Fibroblast of skin of scalp (primary cell): ENCODE results near the gene CTRL. TPM values are rescaled to one million over a fixed set of nuclear protein-coding genes. Genes with fewer than 3 reads are reported as not detected.
"Not testable (repeated sequence)": the region's sequence is repeated elsewhere in the genome, so short reads cannot be mapped to it uniquely, and the experiment has no call there.

Source experiments
- DNase-seq: peaks from one replicate; pipeline ENCODE4 v3.0.0-alpha.2; 2013
- polyA plus RNA-seq, 2 experiments: library from polyadenylated mRNA; unstranded; fragments of 120-200 nt; gene quantifications; one replicate each; pipeline ENCODE4 v1.2.1, GENCODE V29; 2013; ENCODE audit not compliant: insufficient read length in 2 of 2

The CTRL gene
- 2.7 TPM for polyA plus RNA-seq (2013, experiment 1 of 2; ENCODE audit: insufficient read length)
- polyA plus RNA-seq (2013, experiment 2 of 2; ENCODE audit: insufficient read length), result 6.6 TPM

DNA sequence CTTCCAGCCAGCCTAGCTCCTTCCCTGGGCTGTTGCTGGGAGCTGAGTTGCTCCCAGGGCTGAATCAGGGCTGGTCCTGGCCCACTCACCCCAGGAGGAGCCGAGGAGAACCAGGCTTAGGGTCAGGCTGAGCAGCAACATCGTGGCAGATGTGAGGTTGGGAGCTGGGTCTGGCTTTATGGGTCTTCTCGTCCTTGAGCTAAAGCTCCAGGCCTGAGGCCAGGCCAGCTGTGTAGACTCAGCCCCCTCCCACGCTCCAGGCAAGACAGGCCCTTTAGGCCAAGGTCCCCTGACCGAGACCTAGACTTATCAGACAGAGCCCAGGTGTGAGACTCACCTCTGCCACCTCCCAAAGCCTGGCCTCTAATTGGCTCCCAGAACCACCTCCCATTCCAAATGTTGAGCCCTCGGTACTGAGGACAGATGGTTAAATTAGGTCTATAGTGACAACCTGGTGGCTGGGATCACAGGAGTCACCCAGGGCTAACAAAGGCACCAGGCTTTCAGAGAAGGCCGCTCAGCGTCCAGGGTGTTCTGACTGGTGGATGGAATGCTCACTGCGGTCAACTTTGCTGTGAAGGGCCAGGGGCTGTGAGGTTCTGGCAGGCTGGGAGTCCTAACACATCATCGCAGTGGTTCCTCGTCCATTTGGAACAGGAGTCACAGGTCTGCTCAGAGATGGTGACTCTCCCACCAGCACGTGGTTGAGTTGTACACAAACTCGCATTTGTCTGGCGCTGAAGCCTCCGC is at the start of gene CTRL:
TSS of gene CTRL (minus strand) at position 151 of the 750 bp plus-strand sequence. CDS start at position 141, 10 bp downstream.
- DNase-seq, result no peak

DNA sequence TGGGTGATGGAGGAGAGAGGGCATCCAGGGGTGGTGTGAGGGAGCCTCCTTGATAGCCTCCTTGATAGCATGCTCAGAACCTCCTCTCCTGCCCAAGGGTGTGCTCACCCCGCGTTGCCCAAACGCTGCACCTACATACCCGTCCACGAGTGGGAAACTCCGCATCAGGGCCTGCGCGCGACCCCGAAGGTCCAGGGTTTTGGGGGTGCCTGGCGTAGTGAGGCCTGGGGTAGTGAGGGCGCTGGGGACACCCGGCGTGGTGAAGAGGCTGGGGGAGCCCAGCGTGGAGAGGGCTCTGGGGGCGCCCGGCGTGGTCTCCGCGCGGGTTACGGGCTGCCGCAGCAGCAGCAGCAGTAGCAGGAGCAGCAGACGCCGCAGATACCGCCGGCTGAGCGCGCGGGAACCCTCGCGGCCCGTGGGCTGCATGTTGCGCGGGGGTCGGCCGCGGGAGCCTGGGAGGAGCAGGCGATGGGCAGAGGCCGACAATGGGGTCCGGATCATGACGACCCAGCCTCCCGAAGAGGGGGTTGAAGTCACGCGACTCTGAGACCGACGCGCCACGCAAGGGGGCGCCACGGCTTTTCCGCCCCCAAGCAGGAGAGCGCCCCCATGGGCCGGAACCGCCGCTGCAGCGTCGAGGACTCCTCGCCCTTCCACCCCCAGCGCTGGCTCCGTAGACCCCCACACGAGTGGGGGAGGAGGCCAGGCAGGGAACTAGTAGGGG is 48.5 kb upstream of the CTRL start, which contains the start of gene DPEP3:
TSS of gene DPEP3 (minus strand) at position 545 of the 724 bp plus-strand sequence. CDS start at position 426, 119 bp downstream.
- no peak for DNase-seq

DNA sequence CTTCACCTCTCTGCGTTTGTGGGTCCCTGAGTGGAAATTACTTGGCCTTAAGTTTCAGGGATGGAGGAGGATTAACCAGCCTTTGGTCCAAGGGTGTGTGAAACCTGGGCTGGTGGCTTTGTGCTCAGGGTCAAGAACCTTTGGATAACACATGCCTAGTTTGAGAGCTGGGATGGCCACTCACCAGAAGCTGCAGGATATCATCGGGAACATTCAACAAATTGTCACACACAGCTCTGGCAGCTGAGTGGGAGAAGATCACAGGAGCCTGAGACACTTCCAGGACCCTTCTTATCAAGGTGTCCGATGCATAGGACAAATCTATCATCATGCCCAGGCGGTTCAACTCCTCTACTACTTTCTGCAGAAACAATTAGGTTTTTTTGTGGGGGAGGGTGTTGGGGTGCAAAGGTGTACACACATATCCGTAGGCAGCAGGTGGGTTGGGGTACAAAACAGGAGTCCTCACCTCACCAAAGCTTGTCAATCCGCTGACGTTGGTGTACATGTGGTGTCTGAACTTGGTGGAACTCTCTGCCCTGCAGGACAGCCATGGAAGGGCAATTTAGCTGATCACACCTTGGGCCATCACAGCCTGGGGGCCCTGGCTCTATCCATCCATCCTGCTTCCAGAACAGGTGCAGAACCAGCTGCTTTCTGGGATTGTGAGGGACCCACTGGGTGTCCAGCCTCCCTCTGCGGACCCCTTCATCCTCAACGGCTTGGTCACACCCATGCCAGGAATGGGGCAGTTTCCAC is 46.0 kb upstream of the CTRL start:
- DNase-seq, result no peak

DNA sequence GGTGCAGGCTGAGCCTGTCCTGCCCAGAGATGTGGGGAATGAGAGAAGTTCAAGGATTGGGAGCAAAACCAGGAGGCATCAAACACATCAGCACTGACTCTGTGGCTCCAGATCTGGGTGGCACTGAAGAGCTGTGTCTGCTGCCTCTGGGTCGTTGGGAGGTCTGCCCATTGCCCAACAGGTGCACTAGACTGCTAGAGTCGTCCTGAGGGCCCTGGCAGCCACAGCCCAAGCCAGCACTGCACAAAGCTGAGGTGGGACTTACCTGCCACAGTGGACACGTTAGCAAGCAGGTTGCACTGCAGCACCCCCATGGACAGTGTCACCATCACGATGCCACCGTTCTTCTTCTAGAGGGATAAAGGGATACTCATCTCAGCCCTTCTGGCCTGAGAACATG is 45.3 kb upstream of the CTRL start:
- DNase-seq, result no peak

DNA sequence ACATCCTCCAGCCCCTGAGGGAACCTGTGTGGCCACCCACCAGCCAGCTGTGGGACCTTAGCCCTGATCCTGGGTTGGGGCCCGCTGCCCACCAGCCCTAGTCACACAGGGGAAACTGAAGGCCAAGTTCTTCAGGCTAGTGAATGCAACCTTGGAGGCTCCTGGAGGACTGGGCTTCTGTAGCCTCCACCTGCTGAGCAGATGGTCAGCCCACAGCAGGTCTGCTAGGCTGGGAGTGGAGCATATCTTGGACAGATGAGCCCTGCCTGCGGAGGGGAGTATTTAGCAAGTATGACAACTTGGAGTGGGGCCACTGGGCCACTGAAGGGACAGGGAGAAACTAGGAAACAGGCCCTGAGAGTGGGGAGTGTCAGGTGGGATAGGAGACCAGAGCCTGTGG is 44.5 kb upstream of the CTRL start:
- no peak for DNase-seq

DNA sequence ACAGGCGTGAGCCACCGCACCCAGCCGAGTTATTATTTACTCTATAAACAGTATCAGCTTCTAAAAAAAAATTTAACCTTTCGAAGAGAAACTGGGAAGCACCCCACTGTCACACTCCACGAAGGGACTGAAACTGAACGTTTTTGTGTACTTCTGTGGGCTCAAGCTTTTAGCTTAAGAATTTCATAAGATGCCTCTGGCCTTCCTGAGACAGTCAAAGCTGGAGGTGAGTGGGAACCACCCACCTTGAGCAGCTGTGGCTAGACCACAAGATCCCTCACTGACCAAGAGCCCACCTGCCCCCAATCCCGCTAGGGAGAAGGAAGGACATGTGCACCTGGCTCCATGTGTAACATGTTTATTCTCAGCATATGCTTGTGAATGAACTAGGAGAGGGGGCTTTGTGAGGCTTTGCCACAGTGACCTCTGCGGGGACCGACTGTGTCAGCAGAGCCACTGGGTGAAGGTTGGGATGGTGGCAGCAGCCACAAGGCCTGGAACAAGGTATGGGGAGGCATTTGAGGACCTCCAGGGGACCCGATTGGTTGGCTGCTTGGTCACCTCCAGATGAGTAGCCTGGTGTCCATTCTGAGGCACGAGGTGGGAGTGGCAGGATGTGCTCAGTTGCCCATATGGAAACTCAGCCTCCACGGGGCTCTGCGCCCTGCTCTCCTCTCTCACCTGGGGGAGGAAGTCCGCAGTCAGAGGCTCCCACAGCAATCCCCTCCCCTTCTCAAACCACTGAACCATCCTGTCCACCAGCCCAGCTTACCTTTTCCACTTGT is 43.9 kb upstream of the CTRL start:
- DNase-seq, result no peak

DNA sequence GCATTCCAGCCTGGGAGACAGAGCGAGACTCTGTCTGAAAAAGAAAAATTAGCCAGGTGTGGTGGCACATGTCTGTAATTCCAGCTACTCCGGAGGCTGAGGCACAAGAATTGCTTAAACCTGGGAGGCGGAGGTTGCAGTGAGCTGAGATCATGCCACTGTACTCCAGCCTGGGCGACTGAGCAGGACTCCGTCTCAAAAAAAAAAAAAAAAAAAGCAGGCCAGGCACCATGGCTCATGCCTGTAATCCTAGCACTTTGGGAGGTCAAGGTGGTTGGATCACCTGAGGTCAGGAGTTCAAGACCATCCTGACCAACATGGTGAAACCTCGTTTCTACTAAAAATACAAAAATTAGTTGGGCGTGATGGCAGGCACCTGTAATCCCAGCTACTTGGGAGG is 40.6 kb upstream of the CTRL start:
- not testable (repeated sequence) for DNase-seq

DNA sequence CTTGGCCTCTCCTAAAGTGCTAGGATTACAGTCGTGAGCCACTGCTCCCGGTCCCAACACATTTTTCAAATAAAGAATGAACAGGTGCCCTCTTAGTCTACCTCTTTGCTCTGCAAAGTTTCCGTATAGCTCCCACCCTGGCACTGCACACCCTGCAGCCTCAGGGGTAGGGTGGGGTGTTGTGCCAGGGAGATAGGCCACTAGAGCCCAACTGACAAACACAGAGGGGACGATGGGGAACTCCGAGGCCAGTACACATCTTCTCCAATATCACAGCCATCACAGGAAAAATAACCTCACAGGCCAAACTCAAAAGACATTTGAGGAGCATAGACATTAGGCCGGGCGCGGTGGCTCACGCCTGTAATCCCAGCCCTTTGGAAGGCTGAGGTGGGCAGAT is 39.4 kb upstream of the CTRL start:
- DNase-seq, result no peak

DNA sequence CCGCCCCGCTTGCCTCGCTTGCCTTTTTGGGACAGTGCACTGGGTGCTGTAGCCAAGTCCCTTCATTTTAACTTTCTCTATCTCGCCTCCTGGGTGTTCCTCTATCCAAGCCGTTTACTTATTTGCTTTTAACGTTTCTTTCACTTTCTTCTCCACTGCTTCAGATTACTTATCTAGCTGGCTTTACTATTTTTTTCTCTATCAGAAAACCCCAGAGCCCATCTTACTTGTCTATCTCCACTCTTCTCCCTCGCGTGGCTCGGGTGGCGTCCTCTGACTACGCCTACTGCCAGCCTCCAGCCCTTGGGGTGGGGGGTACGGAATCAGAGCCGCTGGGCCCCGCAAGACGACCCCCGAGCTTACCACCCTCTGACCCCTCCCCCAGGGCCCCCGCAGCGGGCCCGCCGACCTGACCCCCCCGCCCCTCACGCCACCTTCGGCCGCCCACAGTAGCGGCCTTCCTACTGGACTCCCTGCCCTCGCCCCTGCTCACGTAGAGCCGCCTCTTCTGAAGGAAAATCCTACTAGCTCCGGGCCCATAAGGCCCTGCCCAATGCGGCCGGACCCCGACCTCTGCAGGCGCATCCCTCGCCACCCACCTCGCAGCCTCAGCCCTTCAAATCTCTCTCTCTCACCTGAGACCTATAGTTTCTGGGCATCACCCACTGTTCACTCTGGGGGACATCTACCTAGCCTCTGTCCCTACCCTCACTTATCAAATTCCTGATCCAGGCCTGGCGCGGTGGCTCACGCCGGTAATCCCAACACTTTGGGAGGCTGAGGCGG is 37.8 kb upstream of the CTRL start:
- no peak for DNase-seq

DNA sequence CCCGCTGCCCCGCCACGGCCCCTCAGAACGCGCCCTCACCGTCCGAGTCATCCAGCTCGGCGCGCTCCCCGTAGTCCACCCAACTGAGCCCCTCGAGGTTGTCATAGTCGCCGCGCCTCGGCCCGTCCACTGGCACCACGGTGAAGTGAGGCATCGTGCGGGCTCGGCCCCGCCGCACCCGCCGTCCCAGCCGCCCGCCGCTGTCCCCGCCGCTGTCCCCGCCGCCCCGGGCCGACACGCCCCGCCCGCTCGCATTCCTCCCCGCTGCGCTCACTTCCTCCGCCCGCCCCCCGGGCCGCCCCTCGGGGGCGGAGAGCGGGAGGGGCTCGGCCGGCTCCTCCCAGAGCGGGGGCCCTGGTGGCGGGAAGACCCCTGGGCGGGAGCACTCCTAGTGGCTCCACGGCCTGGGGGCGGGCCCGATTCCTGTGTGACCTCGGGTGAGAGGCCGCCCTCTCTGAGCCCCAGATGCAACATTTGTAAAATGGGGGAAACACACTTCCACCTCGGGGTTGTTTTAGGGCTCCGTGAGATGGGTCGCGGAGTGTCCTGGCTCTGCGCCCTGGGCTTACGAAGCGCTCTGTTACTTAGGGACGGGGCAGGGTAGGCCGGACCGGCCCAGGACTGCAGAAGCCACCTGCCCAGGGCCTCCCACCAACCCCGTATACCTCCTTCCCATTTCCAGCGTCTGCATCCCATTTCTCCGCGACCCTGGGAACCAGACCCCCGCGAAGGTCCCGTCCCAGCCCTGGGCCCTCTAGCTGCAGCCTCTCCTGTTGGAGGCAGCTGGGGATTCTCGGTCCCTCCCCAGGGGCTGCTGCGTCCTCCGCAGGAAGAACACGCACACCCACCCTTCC is 37.0 kb upstream of the CTRL start, which contains the start of gene SLC12A4:
TSS of gene SLC12A4 (minus strand) at position 238 of the 854 bp plus-strand sequence. CDS start at position 154, 84 bp downstream.
- DNase-seq, result peak; percentile 90

DNA sequence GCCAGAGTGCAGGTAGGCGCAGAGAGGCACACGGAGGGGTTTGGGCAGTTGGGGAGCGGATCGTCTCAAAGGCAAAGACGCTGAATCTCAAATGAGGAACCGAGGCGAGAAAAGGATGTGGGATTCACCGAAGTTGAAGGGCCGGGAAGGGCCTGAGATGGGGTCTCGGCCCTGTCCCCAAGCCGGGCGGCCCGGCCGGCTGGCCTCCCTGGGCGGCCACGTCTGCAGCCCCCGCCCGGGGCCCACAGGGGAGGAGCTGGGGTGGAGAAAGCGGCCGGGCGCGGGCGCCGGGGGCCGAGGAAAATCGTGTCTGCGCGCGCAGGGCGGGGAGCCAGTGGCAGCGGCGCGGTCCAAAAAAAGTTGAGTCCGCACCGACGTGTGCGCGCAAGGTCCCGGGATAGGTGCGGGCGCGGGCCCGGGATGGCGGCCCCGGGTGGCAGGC is 36.3 kb upstream of the CTRL start:
- peak; percentile 41 for DNase-seq

DNA sequence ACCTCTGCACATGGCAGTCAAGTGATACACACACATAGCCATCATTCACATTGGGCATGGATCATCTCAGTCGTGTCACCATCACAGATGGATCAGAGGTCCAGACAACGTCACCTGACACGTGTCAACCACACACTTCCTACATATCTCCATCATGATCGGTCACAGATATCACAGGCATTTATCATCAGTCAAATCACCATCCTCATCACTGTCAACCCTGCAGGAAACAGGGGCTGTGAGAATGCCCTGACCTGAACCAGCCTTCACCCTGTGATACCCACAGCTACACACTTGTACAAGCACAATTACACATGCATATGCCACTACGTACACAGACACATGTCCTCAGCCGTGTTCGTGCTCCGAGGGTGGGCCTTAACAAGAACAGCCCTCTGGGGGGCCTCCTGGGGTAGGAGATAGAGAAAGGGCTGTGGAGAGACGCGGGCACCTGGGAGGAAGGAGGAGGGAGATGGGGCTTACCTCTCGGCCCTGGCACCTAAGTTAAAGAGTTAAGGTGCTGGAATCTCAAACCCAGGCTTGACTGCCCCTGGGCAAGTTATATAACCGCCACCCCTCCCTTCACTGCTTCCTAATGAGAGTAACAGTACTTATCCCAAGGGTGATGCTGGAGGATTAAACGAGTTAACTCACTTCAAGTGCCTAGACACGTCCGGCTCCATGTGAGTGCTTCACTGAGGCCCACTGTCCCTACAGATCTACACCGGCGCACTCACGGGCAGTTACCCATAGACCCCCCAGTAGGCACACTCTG is 35.7 kb upstream of the CTRL start:
- peak; percentile 22 for DNase-seq

DNA sequence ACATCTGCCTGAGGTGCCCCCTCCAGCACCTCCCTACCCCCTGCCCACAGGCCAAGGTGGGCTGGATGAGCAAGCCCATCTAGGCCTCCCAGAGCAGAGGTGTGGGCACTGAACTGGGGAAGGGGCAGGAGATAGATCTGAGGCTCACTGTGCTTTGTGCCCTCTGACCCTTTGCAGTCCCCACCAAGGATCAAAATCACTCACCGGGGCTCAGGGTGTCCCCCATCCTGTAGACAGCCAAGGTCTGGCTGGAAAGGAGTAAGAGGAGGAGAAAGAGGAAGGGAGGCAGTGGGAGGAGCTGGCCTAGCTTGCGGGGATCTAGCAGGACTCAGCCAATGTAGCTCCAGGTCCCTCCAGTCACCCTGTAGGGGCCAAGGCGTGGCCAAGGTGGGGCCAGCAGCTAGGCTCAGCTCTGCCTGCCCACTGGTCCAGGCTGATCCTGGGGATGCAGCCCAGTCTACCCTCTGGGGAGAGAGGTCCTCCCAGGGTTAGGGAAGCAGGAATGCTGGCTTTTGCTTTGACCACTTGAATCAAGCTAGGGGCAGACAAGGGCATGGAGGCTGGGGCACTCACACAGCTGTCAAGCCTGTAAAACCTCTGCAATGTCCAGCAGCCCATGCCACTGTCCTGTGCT is 35.0 kb upstream of the CTRL start:
- DNase-seq, result peak; percentile 15

DNA sequence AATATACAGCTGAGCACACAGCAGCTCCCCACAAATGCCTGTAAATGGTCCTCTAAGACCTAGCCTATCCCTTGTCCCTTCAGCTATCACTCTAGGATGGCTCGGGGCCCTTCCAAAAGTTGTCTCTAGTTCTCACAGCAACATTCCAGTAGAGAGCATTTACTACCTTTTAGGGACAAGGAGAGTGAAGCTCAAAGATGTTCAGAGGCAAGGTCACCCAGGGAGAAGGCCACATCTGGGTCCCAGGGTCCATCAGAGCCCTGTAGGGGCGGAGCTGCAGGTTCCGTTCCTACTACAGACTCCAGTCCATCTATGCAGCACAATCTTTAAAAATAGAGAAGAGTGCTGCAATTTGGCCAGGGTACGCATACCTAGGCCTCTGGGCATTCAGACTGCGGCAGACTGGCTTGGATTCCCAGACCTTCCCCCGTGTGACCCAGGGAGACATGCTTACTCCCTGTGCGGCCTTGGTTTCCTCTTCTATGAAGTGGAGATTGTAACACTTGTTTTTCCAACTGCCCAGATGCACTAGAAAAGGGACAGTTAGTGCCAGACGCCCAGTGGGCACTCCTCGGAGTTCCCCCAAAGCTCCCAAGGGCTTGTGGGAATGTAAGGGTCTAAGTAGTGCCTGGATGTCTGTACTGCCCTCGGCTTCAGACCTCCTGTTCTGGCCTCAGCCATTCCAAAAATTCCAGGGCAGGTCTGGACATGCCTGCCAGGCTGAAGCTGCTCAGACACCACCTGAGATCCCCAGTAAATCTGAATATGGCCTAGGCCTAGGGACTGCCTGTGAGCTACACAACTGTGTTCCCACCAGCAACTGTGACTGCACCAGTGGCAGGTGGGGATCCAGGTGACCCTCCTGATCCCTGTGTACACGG is 34.2 kb upstream of the CTRL start:
- no peak for DNase-seq

DNA sequence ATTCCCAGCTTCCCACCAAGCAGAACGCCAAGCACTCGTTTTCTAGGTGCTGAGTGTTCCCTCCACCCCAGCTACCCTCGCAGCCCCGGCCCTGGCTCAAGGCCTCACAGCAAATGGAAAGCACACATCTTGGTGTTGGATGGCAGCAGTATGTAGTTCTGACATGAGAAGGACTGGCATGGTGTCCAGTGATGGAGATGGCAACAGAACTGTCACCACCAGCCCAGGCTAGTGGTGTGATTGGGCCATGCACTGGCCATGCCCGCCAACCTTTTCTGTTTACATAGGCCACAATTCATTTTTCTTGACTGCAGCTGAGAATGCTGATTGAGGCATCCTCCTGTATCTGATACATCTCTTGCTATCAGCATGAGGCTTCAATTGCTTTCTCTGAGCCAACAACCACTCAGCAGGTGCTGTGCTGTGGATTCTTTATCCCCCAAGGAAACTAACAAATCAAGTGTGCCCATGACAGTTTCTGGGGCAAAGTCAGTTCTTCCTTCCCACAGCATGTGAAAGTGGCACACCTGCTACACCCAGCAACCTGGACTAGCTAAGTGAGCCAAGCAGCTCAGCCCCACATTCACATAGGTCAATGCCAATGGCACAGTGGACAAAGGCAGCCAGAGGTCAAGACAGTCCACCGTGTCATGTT is 32.9 kb upstream of the CTRL start:
- no peak for DNase-seq

DNA sequence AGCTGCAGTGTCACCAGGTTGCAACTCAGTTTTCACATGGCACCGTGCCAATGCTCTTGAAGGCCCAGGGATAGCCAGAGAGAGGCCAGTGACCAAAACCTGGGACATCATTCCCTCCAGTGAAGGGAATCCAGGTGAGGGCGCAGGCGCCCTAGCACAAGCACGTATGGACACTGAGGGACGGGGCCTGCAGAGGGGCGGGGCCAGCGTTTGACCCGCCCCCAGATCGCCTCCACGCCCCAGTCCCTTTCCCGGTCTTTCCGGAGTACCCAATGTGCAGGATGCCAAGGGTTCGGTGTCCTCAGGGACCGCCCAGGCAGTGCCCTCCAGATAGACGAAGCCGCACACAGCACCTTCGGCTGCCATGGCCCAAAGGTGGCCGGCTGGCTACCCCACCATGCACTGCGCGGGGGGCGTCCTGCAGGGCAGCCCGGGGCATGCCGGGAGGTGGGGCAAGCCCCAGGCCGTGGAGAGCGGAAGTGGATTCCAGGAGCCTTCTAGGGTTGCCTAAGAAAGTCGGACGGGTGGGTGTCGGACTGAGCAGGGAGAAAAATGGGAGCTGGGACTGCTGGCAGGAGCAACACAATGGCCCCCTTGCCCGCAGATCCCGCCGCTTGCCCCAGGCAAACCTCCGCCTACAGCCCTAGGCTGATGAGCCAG is 32.1 kb upstream of the CTRL start:
- no peak for DNase-seq

DNA sequence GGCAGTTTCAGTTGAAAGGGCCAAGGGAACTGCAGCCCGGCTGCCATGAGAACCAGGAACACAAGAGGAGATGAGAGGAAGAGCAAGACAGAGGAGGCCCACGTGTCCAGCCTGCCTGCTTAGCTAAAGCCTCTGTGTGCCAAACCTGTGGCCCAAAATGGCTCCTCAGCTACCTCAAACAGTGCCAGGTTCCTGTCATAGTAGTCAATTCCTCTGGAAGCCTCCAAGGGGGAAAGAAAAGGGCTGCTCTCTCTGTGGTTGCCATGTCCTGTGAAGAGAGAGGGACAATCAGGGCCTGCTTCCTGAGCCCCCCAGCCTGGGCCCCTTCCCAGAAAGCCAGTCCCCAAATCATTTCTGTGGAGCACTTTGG is 31.6 kb upstream of the CTRL start:
- no peak for DNase-seq
